Measurements from ENCODE around the gene SCRN2.

Gene SCRN2

GRCh38 chr17:47871048-47871447 lies 30.0 kb upstream of the SCRN2 start:
- no peak for DNase-seq

DNA sequence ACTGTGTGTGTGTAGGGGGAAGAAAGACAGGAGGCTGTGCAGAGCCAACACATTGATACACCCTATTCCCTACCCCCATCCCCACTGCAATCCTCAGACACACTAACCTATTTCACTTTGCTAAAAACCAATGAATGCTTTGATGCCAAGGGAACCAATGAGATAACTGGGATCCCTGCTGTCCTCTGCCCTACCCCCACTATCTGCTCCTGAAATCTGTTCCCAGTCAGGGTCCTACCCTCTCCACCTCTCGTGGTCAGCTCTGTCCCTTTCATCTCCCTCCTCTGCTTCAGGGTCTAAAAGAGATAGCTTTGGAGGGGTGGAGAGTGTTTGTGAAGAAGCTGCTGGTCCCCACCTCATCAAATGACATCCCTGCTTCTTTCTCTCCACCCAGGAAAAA lies 29.0 kb upstream of the SCRN2 start:
- DNase-seq, result no peak

- no peak for DNase-seq
Measured at GRCh38 chr17:47869114-47869513, 28.0 kb upstream of the SCRN2 start.

DNA sequence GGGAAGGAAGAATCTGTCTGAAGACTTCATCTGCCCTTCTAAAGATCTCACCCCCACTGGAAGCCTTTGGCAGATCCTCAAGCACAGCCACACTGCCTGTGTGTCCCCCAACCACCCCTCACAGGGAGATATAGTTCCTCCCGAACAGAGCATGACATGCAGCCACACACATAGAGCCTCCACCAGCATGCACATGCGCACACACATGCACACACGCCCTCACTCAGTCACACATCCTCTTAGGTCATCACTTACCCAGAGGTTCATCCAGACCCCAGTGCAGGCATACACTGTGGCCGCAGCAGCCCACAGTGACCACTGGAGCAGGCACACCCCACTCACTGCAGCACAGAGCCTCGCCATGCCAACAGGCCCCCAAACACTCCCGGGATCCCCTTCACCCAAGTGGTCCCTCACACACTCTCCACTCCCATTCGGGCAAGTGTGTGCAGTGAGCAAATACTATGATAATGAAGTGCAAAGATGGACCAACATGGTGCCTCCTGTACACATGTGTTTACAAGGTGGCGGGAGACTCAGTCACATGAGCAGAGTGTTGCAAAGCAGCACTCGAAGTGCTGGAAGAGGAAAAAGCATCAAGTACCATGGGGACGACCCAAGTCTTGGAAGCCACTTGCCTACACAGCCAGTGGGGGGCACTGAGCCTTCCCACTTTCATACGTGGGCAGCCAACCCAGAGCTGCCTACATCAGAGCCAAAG lies 26.9 kb upstream of the SCRN2 start:
- DNase-seq, result no peak

GRCh38 chr17:47866941-47867340 lies 25.9 kb upstream of the SCRN2 start:
- DNase-seq, result no peak

DNA sequence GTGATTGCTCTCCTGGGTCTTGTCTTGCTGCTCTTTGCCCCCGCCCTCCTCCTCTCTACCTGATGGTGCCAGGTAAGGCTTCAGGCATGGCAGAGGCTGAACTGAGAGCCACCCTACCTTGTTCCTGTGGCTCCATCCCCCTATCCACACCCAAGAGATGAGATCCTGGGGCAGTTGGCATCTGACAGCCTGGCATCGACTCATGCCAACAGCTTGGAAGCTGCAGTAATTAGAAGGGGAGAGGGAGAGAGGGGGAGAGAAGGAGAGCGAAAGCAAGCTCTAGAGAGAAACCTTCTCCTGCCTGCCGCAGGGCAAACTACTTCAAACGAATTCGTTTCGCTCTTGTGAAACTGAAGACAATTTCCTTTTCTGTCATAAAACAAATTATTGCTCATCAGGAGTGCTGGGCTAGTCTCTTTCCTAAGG lies 23.7 kb upstream of the SCRN2 start:
- peak; percentile 31 for DNase-seq

DNA sequence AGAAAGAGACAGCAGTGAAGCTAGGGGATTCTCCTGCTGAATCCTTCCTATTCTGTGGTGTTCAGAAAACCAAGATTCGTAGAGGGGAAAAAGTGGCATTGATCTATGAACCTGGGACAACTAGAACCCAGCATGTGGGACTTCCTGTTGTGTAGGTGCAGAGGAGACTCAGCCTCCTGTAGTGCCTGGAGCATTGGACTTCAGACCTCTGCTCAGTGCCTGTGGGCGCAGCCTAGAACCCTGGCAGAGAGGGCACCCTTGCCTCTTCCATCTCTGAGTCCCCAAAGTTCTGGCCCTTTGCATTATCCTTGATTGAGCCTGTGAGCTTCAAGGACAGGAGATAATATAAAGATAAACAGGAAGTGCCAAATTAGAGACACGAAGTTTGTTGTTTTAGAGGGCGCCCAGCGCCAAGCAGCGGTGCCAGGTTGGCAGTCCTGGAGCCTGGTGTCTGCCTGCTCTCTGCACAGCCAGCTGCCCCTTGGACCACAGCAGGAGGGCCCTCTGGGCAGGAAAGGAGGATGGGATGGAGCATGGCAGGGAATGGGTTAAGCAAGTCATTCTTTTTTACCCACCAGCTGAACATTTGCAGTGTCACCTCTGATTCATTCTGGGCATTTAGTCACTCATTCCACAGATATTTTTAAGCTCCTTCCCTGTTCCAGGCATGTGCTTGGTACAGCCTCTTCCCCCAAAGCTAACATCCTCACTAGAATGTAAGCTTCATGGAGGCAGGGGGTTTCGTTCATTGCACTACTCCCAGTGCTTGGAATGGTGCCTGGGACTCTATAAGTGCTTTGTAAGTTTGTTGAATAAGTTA lies 21.8 kb upstream of the SCRN2 start:
- DNase-seq, result no peak

- DNase-seq, result no peak
Measured at GRCh38 chr17:47860386-47860785, 19.3 kb upstream of the SCRN2 start.

DNA sequence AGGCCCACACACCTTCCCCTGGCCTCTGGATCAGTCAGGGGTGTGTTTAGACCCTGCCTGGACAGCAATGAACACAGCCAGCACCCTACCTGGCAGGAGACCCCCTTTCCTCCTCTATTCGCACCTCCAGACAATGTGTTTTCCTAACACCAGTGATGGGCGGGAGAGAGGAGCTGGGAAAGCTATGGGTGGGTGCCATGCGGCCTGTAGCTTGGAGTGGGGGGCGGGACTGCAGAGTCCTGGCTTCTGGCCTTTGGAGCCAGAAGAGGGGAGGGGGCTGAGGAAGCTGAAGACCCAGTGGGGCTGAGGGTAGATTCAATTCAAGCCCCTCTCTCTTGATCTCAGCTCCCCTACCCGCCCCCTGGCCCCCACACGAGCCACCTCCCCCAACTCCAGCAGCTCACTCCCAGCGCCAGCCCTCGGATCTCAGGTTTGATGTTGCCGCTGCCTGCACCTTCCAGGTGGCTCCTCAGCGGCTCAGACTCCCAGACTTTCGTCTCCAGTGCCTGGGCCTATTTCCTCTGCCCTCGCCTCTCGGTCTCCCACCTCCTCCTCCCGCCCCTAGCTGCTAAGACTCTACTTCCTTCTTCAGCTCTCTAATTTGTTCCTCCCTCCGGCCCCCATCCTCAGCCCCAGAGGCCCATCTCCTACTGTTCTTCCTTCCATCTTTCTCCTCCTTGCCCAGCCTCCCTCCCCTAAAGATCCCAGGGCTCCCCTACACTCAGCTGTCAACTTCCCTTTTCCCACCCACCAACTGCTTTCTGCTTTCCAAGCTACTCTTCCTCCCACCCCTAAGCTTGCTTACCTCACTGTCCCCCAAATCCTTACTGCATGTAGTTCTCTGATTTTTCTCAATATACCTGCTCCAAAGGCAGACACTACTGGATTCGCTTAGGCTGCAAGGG lies 16.7 kb upstream of the SCRN2 start:
- no peak for DNase-seq

DNA sequence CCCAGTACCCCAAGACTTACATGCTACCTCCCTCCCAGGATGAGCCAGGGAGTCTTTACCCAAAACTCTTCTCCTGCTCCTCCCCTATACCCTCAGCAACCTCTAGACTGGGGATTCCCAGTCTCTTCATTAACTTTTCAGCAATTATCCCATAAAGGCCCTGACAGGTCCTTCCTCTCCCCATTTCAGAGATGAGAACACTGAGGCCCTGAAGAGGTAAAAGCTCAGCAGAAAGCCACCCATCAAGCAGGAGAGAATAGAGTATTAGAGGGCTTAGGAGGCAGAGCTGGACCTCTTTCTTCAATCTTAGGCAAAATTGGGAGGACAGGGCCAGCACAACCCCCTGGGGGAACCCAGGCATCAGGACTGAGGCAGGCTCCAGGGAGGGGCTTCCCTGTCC lies 15.8 kb upstream of the SCRN2 start:
- DNase-seq, result no peak

GRCh38 chr17:47855737-47856136 lies 14.7 kb upstream of the SCRN2 start:
- no peak for DNase-seq

- no peak for DNase-seq
Measured at GRCh38 chr17:47853616-47854015, 12.5 kb upstream of the SCRN2 start.

GRCh38 chr17:47852113-47852949 lies 11.3 kb upstream of the SCRN2 start:
- no peak for DNase-seq

DNA sequence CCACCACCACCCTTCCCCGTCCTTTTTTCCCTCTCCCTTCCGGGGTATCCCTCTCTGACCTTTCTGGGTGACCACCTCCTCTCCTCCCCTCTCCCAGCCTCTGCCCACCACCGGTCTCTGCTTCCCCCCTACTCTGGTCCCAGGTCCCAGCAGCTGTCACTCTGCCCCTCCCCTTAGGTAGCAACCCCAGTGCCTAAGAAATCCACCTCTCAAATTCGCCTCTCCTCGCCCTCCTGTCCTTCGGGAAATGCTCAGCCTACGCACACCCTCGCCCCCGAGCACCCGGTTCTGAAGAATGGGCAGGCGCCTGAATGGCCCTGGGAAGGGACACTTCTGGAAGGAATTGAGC lies 10.7 kb upstream of the SCRN2 start:
- no peak for DNase-seq

- DNase-seq, result peak; percentile 87
Measured at GRCh38 chr17:47850692-47851573, 9.9 kb upstream of the SCRN2 start, which contains the start of gene SP6. SP6 (minus strand) TSS chr17:47851163; CDS start chr17:47848429, 2,734 bp downstream.

DNA sequence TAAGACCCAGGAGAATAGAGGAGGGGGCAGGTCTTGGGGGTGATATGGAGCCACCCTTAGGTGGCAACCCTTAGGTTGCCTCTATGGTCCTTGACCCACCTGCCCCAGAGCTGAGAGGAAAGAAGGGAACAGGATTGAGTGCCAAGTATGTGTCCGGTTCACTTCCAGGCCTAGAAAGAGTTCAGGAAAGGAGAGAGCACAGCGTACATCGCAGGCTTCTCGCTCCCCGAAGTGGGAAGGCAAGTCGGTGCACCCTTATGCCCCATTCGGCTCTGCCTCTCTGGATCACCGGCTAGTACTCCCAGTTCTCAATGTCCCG lies 9.3 kb upstream of the SCRN2 start:
- no peak for DNase-seq

GRCh38 chr17:47848198-47848513 lies 7.1 kb upstream of the SCRN2 start:
- DNase-seq, result no peak

DNA sequence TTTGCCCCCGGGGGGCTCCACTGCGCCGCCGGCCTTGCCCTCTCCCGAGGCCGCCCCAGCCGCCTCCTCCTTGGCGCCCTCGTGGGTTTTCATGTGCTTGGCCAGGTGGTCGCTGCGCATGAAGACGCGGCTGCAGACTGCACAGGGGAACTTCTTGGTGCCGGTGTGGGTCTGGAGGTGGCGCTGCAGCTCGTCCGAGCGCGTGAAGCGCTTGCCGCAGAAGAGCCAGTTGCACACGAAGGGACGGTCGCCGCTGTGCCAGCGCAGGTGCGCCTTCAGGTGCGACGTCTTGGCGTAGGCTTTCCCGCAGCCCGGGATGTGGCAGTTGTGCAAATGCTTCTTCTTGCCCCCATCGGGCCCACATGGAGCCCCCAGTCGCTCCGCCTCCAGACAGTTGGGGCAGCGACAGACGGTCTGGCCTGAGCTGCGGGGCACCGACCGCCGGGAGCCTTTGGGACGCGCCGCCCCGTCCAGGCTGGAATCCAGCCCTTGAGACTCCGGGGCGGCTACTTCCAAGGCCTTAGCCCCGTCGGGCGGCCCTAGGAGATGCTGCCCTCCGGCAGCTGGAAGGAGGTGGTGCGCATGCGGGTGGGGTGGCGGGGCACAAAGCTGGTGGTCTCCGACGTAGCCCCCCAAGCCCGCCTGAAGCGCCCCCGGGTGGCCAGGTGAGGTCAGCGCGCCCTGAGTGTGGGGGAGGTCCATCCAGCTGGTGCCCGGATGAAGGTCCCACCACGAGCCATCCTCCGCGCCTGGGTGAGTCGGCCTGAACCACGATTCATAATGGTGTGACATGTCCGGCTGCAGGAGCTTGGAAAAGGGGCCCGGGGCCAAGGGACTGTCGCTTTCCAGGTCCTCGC lies 6.5 kb upstream of the SCRN2 start:
- peak; percentile 45 for DNase-seq

GRCh38 chr17:47846716-47847340 lies 5.8 kb upstream of the SCRN2 start:
- DNase-seq, result no peak

DNA sequence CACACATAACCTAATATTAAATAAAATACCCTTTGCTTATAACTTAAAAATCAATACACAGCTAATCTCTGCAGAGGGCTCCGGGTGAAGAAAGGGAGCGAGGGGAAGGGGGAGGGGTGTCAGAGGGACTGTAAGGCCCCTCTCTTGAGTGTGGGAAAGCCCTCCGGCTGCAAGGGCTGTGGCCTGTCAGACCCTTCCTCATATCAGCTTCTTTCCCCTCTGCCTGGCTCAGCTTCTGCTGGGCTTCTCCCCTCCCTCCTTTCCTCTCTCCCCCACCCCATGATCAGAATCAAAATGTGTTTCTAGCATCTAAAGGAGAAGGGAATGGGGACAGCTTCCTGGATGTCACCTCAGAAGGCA lies 4.6 kb upstream of the SCRN2 start:
- no peak for DNase-seq

All from stimulated activated CD4-positive, alpha-beta T cell treated with anti-CD3 and anti-CD28 coated beads, Interleukin-15, amount 100 ng/mL, for 24 hours (primary cell).